ENCODE results near the gene HUS1B.

Gene HUS1B

GRCh38 chr6:622462-622861 lies 34.4 kb downstream of the HUS1B start:
- no peak for DNase-seq (ENCODE audit: low read depth)

- no peak for DNase-seq (ENCODE audit: low read depth)
Measured at GRCh38 chr6:621931-622330, 35.0 kb downstream of the HUS1B start.

GRCh38 chr6:620950-621349 lies 36.0 kb downstream of the HUS1B start:
- DNase-seq (ENCODE audit: low read depth): no peak

- no peak for DNase-seq (ENCODE audit: low read depth)
Measured at GRCh38 chr6:620166-620565, 36.7 kb downstream of the HUS1B start.

- no peak for DNase-seq (ENCODE audit: low read depth)
Measured at GRCh38 chr6:617456-618100, 39.3 kb downstream of the HUS1B start.

GRCh38 chr6:613981-614380 lies 42.9 kb downstream of the HUS1B start:
- DNase-seq (ENCODE audit: low read depth): no peak

DNA sequence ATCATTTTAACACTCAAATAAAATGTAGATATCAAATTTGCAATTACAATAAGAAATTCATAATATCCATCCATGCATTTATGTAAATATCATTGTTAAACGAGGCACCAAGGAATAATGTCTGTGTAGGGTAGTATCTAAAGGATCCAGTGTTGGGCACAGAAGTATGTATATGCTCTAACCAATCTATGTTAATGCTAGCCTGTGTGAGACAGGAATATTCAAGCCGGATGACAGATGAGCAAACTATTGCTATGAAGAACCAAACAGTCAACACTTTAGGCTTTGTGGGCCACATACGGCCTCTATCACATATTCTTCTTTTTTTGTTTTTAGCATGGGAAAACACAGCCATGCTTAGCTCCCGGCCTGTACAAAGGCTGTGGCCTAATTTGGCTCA lies 45.0 kb downstream of the HUS1B start:
- DNase-seq (ENCODE audit: low read depth): no peak

- DNase-seq (ENCODE audit: low read depth): no peak
Measured at GRCh38 chr6:610882-611281, 46.0 kb downstream of the HUS1B start.

- DNase-seq (ENCODE audit: low read depth): no peak
Measured at GRCh38 chr6:609905-610304, 47.0 kb downstream of the HUS1B start.

GRCh38 chr6:606829-607379 lies 50.0 kb downstream of the HUS1B start:
- DNase-seq (ENCODE audit: low read depth): no peak
